IMR-90 (cell line): ENCODE measurements around the gene SLIT1. TPM values are rescaled to one million over a fixed set of nuclear protein-coding genes. Genes with fewer than 3 reads are reported as not detected.

ENCODE experiments used
- ATAC-seq: fragments of 200-7000 bp; cut with Tn5 transposase; 2 replicates; pipeline ENCODE4 v1.9.1; 2020; ENCODE audit warnings: low read depth, mild to moderate bottlenecking, moderate library complexity
- BruUV-seq: library from RNA; stranded (reverse); fragments of 400-500 nt; replicated peaks from 2 replicates; lab custom pipeline; 2021; lab: Mats Ljungman, UMichigan
- CTCF ChIA-PET: fragments of 300-600 bp; formaldehyde crosslinking; extraction: SDS; loops from one replicate; lab custom pipeline; 2021; ENCODE audit warnings: antibody characterized with exemption; lab: Yijun Ruan, JAX
- POLR2A ChIA-PET: fragments of 300-600 bp; sonication (Branson Sonifier 250); formaldehyde crosslinking; loops from one replicate; lab custom pipeline; 2022; ENCODE audit warnings: antibody characterized with exemption; ENCODE audit not compliant: unreplicated experiment; lab: Charles Lee
- DNase-seq: peaks from one replicate; pipeline ENCODE4 v3.0.0; 2013
- H2AFZ ChIP-seq: replicated peaks from 2 replicates; pipeline ENCODE3; 2013; ENCODE audit warnings: low read length, mild to moderate bottlenecking; ENCODE audit not compliant: poor library complexity
- H2AK5ac ChIP-seq: 2 replicates; pipeline ENCODE4 v1.6.1; 2013; ENCODE audit warnings: low read depth, low read length, inconsistent platforms
- H2AK9ac ChIP-seq: replicated peaks from 2 replicates; pipeline ENCODE3; 2013; ENCODE audit warnings: mild to moderate bottlenecking, low read depth, low read length, moderate library complexity; ENCODE audit not compliant: poor library complexity
- H2BK120ac ChIP-seq: 2 replicates; pipeline ENCODE4 v1.6.1; 2013; ENCODE audit warnings: low read depth, low read length, inconsistent platforms
- H2BK15ac ChIP-seq: 3 replicates; pipeline ENCODE4 v1.6.1; 2013; ENCODE audit warnings: low read depth, low read length, inconsistent platforms
- H2BK20ac ChIP-seq: 2 replicates; pipeline ENCODE4 v1.6.1; 2013; ENCODE audit warnings: low read depth, mild to moderate bottlenecking, inconsistent platforms, low read length, moderate library complexity
- H2BK5ac ChIP-seq: 2 replicates; pipeline ENCODE4 v1.6.1; 2013; ENCODE audit warnings: mild to moderate bottlenecking, low read depth, low read length, inconsistent platforms; ENCODE audit not compliant: poor library complexity, severe bottlenecking
- H3K14ac ChIP-seq: replicated peaks from 2 replicates; pipeline ENCODE4 v1.6.1; 2013; ENCODE audit warnings: low read depth, low read length, inconsistent platforms
- H3K18ac ChIP-seq: 2 replicates; pipeline ENCODE4 v1.6.1; 2013; ENCODE audit warnings: low read depth, low read length, control low read depth
- H3K23ac ChIP-seq: 2 replicates; pipeline ENCODE4 v1.6.1; 2013; ENCODE audit warnings: low read depth, low read length, inconsistent platforms
- H3K27ac ChIP-seq: 2 replicates; pipeline ENCODE4 v1.5.1; 2013; ENCODE audit warnings: mild to moderate bottlenecking, control low read depth, low read length; ENCODE audit not compliant: insufficient read depth
- H3K27me3 ChIP-seq: 2 replicates; pipeline ENCODE4 v1.6.1; 2013; ENCODE audit warnings: low read length; ENCODE audit not compliant: control insufficient read depth, insufficient read depth
- H3K36me3 ChIP-seq: 2 replicates; pipeline ENCODE4 v1.6.1; 2013; ENCODE audit warnings: low read length, mixed read lengths; ENCODE audit not compliant: control insufficient read depth, insufficient read depth
- H3K4ac ChIP-seq: 2 replicates; pipeline ENCODE4 v1.6.1; 2013; ENCODE audit warnings: low read depth, low read length, inconsistent platforms
- H3K4me1 ChIP-seq: 2 replicates; pipeline ENCODE4 v1.6.1; 2013; ENCODE audit warnings: low read length, mixed read lengths; ENCODE audit not compliant: control insufficient read depth, insufficient read depth
- H3K4me2 ChIP-seq: 2 replicates; pipeline ENCODE4 v1.6.1; 2013; ENCODE audit warnings: low read depth, mild to moderate bottlenecking, control low read depth, low read length, moderate library complexity
- H3K4me3 ChIP-seq: 2 replicates; pipeline ENCODE4 v1.5.1; 2013; ENCODE audit warnings: low read depth, mild to moderate bottlenecking, control low read depth, low read length, moderate library complexity; ENCODE audit not compliant: insufficient read depth
- H3K56ac ChIP-seq: 2 replicates; pipeline ENCODE4 v1.6.1; 2013; ENCODE audit warnings: low read length, inconsistent platforms; ENCODE audit not compliant: insufficient read depth; ENCODE audit errors: extremely low read depth
- H3K79me1 ChIP-seq, 2 experiments: 2 replicates each; pipeline ENCODE4 v1.6.1; 2013; ENCODE audit warnings: low read length in 2 of 2, inconsistent platforms in 1 of 2, low read depth in 1 of 2
- H3K9ac ChIP-seq: 2 replicates; pipeline ENCODE4 v1.6.1; 2013; ENCODE audit warnings: low read depth, low read length, control low read depth
- H3K9me1 ChIP-seq: 2 replicates; pipeline ENCODE4 v1.6.1; 2013; ENCODE audit warnings: low read length, inconsistent platforms; ENCODE audit not compliant: insufficient read depth
- H3K9me3 ChIP-seq: 2 replicates; pipeline ENCODE4 v1.6.1; 2013; ENCODE audit warnings: low read length; ENCODE audit not compliant: control insufficient read depth, insufficient read depth
- H4K20me1 ChIP-seq: 2 replicates; pipeline ENCODE4 v1.6.1; 2013; ENCODE audit warnings: low read length, inconsistent platforms; ENCODE audit not compliant: insufficient read depth
- H4K5ac ChIP-seq: 2 replicates; pipeline ENCODE4 v1.6.1; 2013; ENCODE audit warnings: mild to moderate bottlenecking, low read depth, low read length, control low read depth
- H4K8ac ChIP-seq, 2 experiments: 2 replicates each; pipeline ENCODE4 v1.6.1; 2013; ENCODE audit warnings: low read depth in 2 of 2, low read length in 2 of 2, control low read depth in 1 of 2, inconsistent platforms in 1 of 2
- H4K91ac ChIP-seq: 2 replicates; pipeline ENCODE4 v1.6.1; 2013; ENCODE audit warnings: low read depth, low read length, inconsistent platforms; ENCODE audit not compliant: insufficient read depth
- BHLHE40 ChIP-seq: fragments of 150-350 bp; IDR thresholded peaks from 2 replicates; pipeline ENCODE4 v1.6.1; 2016; ENCODE audit warnings: mild to moderate bottlenecking, low read depth, low read length
- CEBPB ChIP-seq: IDR thresholded peaks from 2 replicates; pipeline ENCODE4 v1.6.1; 2012; ENCODE audit warnings: low read depth, low read length, improper control_type of control experiment
- CHD1 ChIP-seq: IDR thresholded peaks from 2 replicates; pipeline ENCODE4 v1.6.1; 2012; ENCODE audit warnings: low read depth, low read length, improper control_type of control experiment
- ELK1 ChIP-seq: fragments of 150-350 bp; IDR thresholded peaks from 2 replicates; pipeline ENCODE4 v1.6.1; 2016; ENCODE audit warnings: low read depth, mild to moderate bottlenecking, low read length, moderate library complexity, borderline replicate concordance
- FOS ChIP-seq: fragments of 150-350 bp; IDR thresholded peaks from 2 replicates; pipeline ENCODE4 v1.6.1; 2016; ENCODE audit warnings: low read depth, low read length
- MAFK ChIP-seq: IDR thresholded peaks from 2 replicates; pipeline ENCODE4 v1.6.1; 2012; ENCODE audit warnings: low read depth, low read length, improper control_type of control experiment
- MAZ ChIP-seq: IDR thresholded peaks from 2 replicates; pipeline ENCODE4 v1.6.1; 2012; ENCODE audit warnings: low read depth, mild to moderate bottlenecking, low read length, improper control_type of control experiment, moderate library complexity, borderline replicate concordance
- MXI1 ChIP-seq: IDR thresholded peaks from 2 replicates; pipeline ENCODE4 v1.6.1; 2012; ENCODE audit warnings: low read depth, mild to moderate bottlenecking, low read length, moderate library complexity, borderline replicate concordance
- NFE2L2 ChIP-seq: fragments of 150-350 bp; IDR thresholded peaks from 2 replicates; pipeline ENCODE4 v1.6.1; 2016; ENCODE audit warnings: low read depth, mild to moderate bottlenecking, low read length
- POLR2A ChIP-seq: IDR thresholded peaks from 2 replicates; pipeline ENCODE4 v1.6.1; 2012; ENCODE audit warnings: mild to moderate bottlenecking, low read depth, low read length
- RAD21 ChIP-seq: IDR thresholded peaks from 2 replicates; pipeline ENCODE4 v1.6.1; 2012; ENCODE audit warnings: low read length, improper control_type of control experiment
- RCOR1 ChIP-seq: IDR thresholded peaks from 2 replicates; pipeline ENCODE4 v1.6.1; 2012; ENCODE audit warnings: mild to moderate bottlenecking, low read length, improper control_type of control experiment; ENCODE audit not compliant: insufficient replicate concordance
- RFX5 ChIP-seq: IDR thresholded peaks from 2 replicates; pipeline ENCODE4 v1.8.0; 2012; ENCODE audit warnings: low read depth, mild to moderate bottlenecking, low read length, moderate library complexity
- SMC3 ChIP-seq: fragments of 150-350 bp; IDR thresholded peaks from 2 replicates; pipeline ENCODE4 v1.6.1; 2016; ENCODE audit warnings: low read depth, mild to moderate bottlenecking, antibody characterized with exemption, low read length, moderate library complexity
- WGBS, 2 experiments: methylation state at CpG; one replicate each; pipeline versions ENCODE4 v1.1.5 to v1.1.7; 2013; ENCODE audit warnings: missing lambda C conversion rate in 2 of 2; ENCODE audit not compliant: insufficient read length in 1 of 2; ENCODE audit errors: extremely low coverage in 2 of 2; 5-methylcytosine and 5-hydroxymethylcytosine counted together
- dilution Hi-C: fragments of 300-500 bp; cut with HindIII; formaldehyde crosslinking; loops from one replicate; pipeline ENCODE4 v1.14.3; 2018; ENCODE audit warnings: low sequenced_read_pairs; ENCODE audit not compliant: unreplicated experiment
- in situ Hi-C: fragments of 300-500 bp; cut with MboI; formaldehyde crosslinking; loops from 3 replicates; pipeline ENCODE4 v1.14.3; 2019; ENCODE audit warnings: low sequenced_read_pairs, inconsistent platforms, mixed read lengths
- intact Hi-C: fragments of 100-400 bp; cut with micrococcal nuclease; formaldehyde crosslinking; loops from 2 replicates; pipeline ENCODE4 v1.10.0; 2022
- polyA plus RNA-seq, 3 experiments: library from polyadenylated mRNA; depleted of rRNA; stranded (reverse); fragments of >200 nt; gene quantifications; 2 replicates each; pipeline ENCODE4 v1.2.3, GENCODE V29; 2012; ENCODE audit warnings: low replicate concordance in 1 of 3
- total RNA-seq: library from RNA; depleted of rRNA; stranded (reverse); fragments of >200 nt; gene quantifications from 2 replicates; pipeline ENCODE4 v1.2.3, GENCODE V29; 2012
- TF ChIP-seq, protein P1 (sequence below): conservative IDR thresholded peaks from 2 replicates; pipeline ENCODE4 v1.5.1; 2012; ENCODE audit warnings: mild to moderate bottlenecking, low read depth, low read length, improper control_type of control experiment
- TF ChIP-seq, protein P2 (sequence below): fragments of 150-350 bp; IDR thresholded peaks from 2 replicates; pipeline ENCODE4 v1.6.1; 2017; ENCODE audit warnings: mild to moderate bottlenecking, antibody characterized with exemption, low read length, low read depth

Gene SLIT1
- total and polyA plus RNA-seq, 2 of the 4 experiments (the other 2 are of a cell fraction): under 0.01 TPM

GRCh38 chr10:97007417-97007816 lies 178.3 kb downstream of the SLIT1 start:
- ChIA-PET POLR2A (no interaction called here), CTCF (no interaction called here)
- Histone ChIP-seq H2BK120ac (no peak overlapping the region), H2BK20ac (no peak overlapping the region), H3K4me2 (no peak overlapping the region), H3K14ac (no peak overlapping the region), H3K4me3 (no peak overlapping the region), H2AK5ac (no peak overlapping the region), H3K9ac (no peak overlapping the region), H3K27ac (no peak overlapping the region), H3K56ac (no peak overlapping the region), H3K36me3 (no peaks in the 10 kb centered on the region), H3K9me3 (peaks cover 9% of the 10 kb centered on the region), H4K8ac (no peak overlapping the region), H4K91ac (no peak overlapping the region), H3K4ac (no peak overlapping the region), H3K79me1 (no peaks in the 10 kb centered on the region), H2BK15ac (no peak overlapping the region), H2AFZ (no peak overlapping the region), H4K20me1 (no peaks in the 10 kb centered on the region), H3K27me3 (peaks cover 18% of the 10 kb centered on the region), H2AK9ac (no peak overlapping the region), H3K4me1 (no peaks in the 10 kb centered on the region), H3K18ac (no peak overlapping the region), H4K5ac (no peak overlapping the region), H3K9me1 (no peaks in the 10 kb centered on the region), H2BK5ac (no peak overlapping the region), H3K23ac (no peak overlapping the region)
- dilution Hi-C loops: no loop called here
- in situ Hi-C loops: no loop called here
- intact Hi-C loops: no loop called here
- DNase-seq (no peak), ATAC-seq (no peak)
- TF ChIP-seq RFX5 (no peak), ELK1 (no peak), FOS (no peak), RCOR1 (no peak), MAZ (no peak), CEBPB (no peak), CHD1 (no peak), MAFK (no peak), BHLHE40 (no peak), POLR2A (no peak), SMC3 (no peak), RAD21 (no peak), NFE2L2 (no peak), MXI1 (no peak)
- TF ChIP-seq, protein P1, sequence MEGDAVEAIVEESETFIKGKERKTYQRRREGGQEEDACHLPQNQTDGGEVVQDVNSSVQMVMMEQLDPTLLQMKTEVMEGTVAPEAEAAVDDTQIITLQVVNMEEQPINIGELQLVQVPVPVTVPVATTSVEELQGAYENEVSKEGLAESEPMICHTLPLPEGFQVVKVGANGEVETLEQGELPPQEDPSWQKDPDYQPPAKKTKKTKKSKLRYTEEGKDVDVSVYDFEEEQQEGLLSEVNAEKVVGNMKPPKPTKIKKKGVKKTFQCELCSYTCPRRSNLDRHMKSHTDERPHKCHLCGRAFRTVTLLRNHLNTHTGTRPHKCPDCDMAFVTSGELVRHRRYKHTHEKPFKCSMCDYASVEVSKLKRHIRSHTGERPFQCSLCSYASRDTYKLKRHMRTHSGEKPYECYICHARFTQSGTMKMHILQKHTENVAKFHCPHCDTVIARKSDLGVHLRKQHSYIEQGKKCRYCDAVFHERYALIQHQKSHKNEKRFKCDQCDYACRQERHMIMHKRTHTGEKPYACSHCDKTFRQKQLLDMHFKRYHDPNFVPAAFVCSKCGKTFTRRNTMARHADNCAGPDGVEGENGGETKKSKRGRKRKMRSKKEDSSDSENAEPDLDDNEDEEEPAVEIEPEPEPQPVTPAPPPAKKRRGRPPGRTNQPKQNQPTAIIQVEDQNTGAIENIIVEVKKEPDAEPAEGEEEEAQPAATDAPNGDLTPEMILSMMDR: no peak
- TF ChIP-seq, protein P2, sequence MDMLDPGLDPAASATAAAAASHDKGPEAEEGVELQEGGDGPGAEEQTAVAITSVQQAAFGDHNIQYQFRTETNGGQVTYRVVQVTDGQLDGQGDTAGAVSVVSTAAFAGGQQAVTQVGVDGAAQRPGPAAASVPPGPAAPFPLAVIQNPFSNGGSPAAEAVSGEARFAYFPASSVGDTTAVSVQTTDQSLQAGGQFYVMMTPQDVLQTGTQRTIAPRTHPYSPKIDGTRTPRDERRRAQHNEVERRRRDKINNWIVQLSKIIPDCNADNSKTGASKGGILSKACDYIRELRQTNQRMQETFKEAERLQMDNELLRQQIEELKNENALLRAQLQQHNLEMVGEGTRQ: no peak
- BruUV-seq: no TSS peak
- WGBS, 2 experiments: no CpG with 5 or more reads among the region's 1 CpG
